GM12891 (cell line): Measurements from ENCODE around the gene CD4.

ENCODE experiments used
- POLR2A ChIP-seq: IDR thresholded peaks from 2 replicates; pipeline ENCODE4 v1.6.1; 2011; ENCODE audit warnings: low read depth, low read length, control low read depth
- TAF1 ChIP-seq: IDR thresholded peaks from 2 replicates; pipeline ENCODE4 v1.6.1; 2011; ENCODE audit warnings: low read depth, low read length, control low read depth

- TF ChIP-seq POLR2A (no peak), TAF1 (no peak)
These were observed 36.9 kb downstream of the CD4 start for GRCh38 chr12:6826125-6826733.
